ENCODE data around the gene TRIM46. TPM values are rescaled to one million over a fixed set of nuclear protein-coding genes. Genes with fewer than 3 reads are reported as not detected.

TRIM46 gene
- total and polyA plus RNA-seq, 9 of the 15 experiments (the other 6 are each of a cell fraction or from before 2014, with no cell fraction given): 0.05 to 0.60 (median 0.16) TPM; not detected in 3

DNA sequence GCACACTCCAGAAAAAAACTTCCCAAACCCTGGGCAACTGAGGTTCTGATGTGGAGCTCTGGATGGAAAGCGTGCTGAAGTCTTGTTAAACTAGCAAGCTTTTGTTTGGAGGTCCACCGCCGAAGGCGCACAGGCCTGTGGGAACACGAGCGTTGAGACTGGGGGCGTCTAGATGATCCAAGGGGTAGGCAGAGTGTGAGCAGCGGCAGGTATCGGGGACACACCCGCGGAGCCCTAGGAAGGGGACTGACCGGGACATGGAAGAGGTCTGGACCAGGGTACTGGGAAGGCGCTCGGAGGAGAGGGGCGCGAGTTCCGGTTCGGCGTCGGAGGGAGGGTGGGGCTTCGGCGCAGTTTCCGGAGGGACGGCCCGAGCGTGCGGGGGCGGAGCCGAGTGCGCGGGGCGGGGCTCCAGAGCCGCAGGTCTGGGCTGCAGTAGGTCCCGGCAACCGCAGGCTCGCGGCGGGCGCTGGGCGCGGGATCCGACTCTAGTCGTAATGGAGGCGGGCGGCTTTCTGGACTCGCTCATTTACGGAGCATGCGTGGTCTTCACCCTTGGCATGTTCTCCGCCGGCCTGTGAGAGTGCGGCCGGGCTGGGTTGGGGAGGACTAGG, 38.1 kb upstream of the TRIM46 start, which contains the start of gene SLC50A1 (continued):
- TF ChIP-seq JUNB (CRISPR knock-in tag; conservative IDR thresholded peaks at IDR 0.05): no peak
- TF ChIP-seq, protein P1, sequence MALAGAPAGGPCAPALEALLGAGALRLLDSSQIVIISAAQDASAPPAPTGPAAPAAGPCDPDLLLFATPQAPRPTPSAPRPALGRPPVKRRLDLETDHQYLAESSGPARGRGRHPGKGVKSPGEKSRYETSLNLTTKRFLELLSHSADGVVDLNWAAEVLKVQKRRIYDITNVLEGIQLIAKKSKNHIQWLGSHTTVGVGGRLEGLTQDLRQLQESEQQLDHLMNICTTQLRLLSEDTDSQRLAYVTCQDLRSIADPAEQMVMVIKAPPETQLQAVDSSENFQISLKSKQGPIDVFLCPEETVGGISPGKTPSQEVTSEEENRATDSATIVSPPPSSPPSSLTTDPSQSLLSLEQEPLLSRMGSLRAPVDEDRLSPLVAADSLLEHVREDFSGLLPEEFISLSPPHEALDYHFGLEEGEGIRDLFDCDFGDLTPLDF (CRISPR knock-in tag; IDR thresholded peaks at IDR 0.05): 0 out of 2 replicates have a peak, but pooled peaks have one; percentile 22
- TF ChIP-seq ILK (tag; IDR thresholded peaks at IDR 0.05; ENCODE audit: borderline replicate concordance, low read depth): no peak
- peak; percentile 46 for TF ChIP-seq ZNF589 (CRISPR knock-in tag; IDR thresholded peaks at IDR 0.05; ENCODE audit: low read depth)
- TF ChIP-seq SPI1 (IDR thresholded peaks at IDR 0.05; ENCODE audit: borderline replicate concordance, low read depth, low read length): no peak
- no peak for TF ChIP-seq ZZZ3 (IDR thresholded peaks at IDR 0.05)
- TF ChIP-seq SLC30A9 (CRISPR knock-in tag; IDR thresholded peaks at IDR 0.05): no peak
- TF ChIP-seq KAT7 (CRISPR knock-in tag; IDR thresholded peaks at IDR 0.05; ENCODE audit: borderline replicate concordance): peak; percentile 39; the same call in 1 of the 2 replicates
- TF ChIP-seq, protein P2, sequence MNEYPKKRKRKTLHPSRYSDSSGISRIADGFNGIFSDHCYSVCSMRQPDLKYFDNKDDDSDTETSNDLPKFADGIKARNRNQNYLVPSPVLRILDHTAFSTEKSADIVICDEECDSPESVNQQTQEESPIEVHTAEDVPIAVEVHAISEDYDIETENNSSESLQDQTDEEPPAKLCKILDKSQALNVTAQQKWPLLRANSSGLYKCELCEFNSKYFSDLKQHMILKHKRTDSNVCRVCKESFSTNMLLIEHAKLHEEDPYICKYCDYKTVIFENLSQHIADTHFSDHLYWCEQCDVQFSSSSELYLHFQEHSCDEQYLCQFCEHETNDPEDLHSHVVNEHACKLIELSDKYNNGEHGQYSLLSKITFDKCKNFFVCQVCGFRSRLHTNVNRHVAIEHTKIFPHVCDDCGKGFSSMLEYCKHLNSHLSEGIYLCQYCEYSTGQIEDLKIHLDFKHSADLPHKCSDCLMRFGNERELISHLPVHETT (CRISPR knock-in tag; conservative IDR thresholded peaks at IDR 0.05 in 1 of 2, IDR thresholded peaks at IDR 0.05 in 1 of 2): peak in 1 of 2 experiments; percentile 77; a peak in 2 of 4 replicates
- TF ChIP-seq SMAD1 (IDR thresholded peaks at IDR 0.05; ENCODE audit: low read depth, low read length, partially characterized antibody): peak; percentile 41
- peak; percentile 14; the same call in 1 of the 2 replicates for TF ChIP-seq ZBTB9 (CRISPR knock-in tag; IDR thresholded peaks at IDR 0.05)
- TF ChIP-seq SIRT6 (IDR thresholded peaks at IDR 0.05; ENCODE audit: low read depth, low read length): no peak
- TF ChIP-seq, protein P3, sequence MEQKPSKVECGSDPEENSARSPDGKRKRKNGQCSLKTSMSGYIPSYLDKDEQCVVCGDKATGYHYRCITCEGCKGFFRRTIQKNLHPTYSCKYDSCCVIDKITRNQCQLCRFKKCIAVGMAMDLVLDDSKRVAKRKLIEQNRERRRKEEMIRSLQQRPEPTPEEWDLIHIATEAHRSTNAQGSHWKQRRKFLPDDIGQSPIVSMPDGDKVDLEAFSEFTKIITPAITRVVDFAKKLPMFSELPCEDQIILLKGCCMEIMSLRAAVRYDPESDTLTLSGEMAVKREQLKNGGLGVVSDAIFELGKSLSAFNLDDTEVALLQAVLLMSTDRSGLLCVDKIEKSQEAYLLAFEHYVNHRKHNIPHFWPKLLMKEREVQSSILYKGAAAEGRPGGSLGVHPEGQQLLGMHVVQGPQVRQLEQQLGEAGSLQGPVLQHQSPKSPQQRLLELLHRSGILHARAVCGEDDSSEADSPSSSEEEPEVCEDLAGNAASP (IDR thresholded peaks at IDR 0.05): no peak
- TF ChIP-seq SIN3A (IDR thresholded peaks at IDR 0.05; ENCODE audit: borderline replicate concordance in 2 of 2, control insufficient read depth in 1 of 2, low read depth in 2 of 2, low read length in 2 of 2): peak in 1 of 2 experiments; percentile 66; a peak in 2 of 4 replicates
- TF ChIP-seq, protein P4, sequence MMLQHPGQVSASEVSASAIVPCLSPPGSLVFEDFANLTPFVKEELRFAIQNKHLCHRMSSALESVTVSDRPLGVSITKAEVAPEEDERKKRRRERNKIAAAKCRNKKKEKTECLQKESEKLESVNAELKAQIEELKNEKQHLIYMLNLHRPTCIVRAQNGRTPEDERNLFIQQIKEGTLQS (IDR thresholded peaks at IDR 0.05): peak; percentile 6; the same call in 1 of the 2 replicates
- TF ChIP-seq, protein P4 (CRISPR knock-in tag; conservative IDR thresholded peaks at IDR 0.05): 0 out of 2 replicates have a peak, but pooled peaks have one; percentile 16
- TF ChIP-seq ETS1 (conservative IDR thresholded peaks at IDR 0.05; ENCODE audit: control insufficient read depth, low read depth, low read length): 0 out of 2 replicates have a peak, but pooled peaks have one; percentile 83
- peak; percentile 18; the same call in 1 of the 2 replicates for TF ChIP-seq MXI1 (IDR thresholded peaks at IDR 0.05; ENCODE audit: low read depth, low read length)
